PFSK-1 (cell line): ENCODE data around the gene ZFYVE27.

Source experiments
- FOXP2 ChIP-seq: optimal IDR thresholded peaks from 2 replicates; pipeline ENCODE3; 2011; ENCODE audit warnings: borderline replicate concordance, control low read depth, inconsistent platforms; ENCODE audit not compliant: insufficient read depth; ENCODE audit errors: extremely low read length, extremely low read depth
- POLR2AphosphoS5 ChIP-seq: IDR thresholded peaks from 2 replicates; pipeline ENCODE4 v1.6.1; 2012; ENCODE audit warnings: low read depth, mild to moderate bottlenecking, control low read depth, low read length, moderate library complexity
- REST ChIP-seq, 2 experiments: IDR thresholded peaks; 2 replicates each; pipeline versions ENCODE4 v1.6.1 to v1.8.0; 2011 to 2012; ENCODE audit warnings: low read depth in 2 of 2, low read length in 2 of 2, control low read depth in 1 of 2, inconsistent platforms in 1 of 2, mild to moderate bottlenecking in 1 of 2, moderate library complexity in 1 of 2; ENCODE audit not compliant: insufficient read depth in 1 of 2
- SIN3A ChIP-seq: IDR thresholded peaks from 2 replicates; pipeline ENCODE4 v1.6.1; 2012; ENCODE audit warnings: mild to moderate bottlenecking, low read length, moderate library complexity, borderline replicate concordance; ENCODE audit not compliant: insufficient read depth
- TAF1 ChIP-seq: IDR thresholded peaks from 2 replicates; pipeline ENCODE4 v1.6.1; 2012; ENCODE audit warnings: low read length, control low read depth, borderline replicate concordance; ENCODE audit not compliant: insufficient read depth

ZFYVE27 gene

GRCh38 chr10:97754726-97755125 is 17.8 kb downstream of the ZFYVE27 start:
- no peak for TF ChIP-seq TAF1
- TF ChIP-seq FOXP2, result no peak
- TF ChIP-seq SIN3A, result no peak

GRCh38 chr10:97755718-97756117 is 18.8 kb downstream of the ZFYVE27 start:
- TF ChIP-seq TAF1 (no peak), POLR2AphosphoS5 (no peak), FOXP2 (no peak), SIN3A (no peak), REST (IDR thresholded peaks at IDR 0.05; ENCODE audit: insufficient read depth in 1 of 2, low read depth in 2 of 2, low read length in 2 of 2) (no peak)

- TF ChIP-seq SIN3A (no peak), FOXP2 (no peak), POLR2AphosphoS5 (no peak), TAF1 (no peak), REST (IDR thresholded peaks at IDR 0.05; ENCODE audit: insufficient read depth in 1 of 2, low read depth in 2 of 2, low read length in 2 of 2) (no peak)
These were observed 20.5 kb downstream of the ZFYVE27 start for GRCh38 chr10:97757471-97757870.

- TF ChIP-seq REST (IDR thresholded peaks at IDR 0.05; ENCODE audit: insufficient read depth in 1 of 2, low read depth in 2 of 2, low read length in 2 of 2) (no peak), FOXP2 (peak; percentile 37), TAF1 (no peak), POLR2AphosphoS5 (no peak), SIN3A (no peak)
These were observed 22.4 kb downstream of the ZFYVE27 start for GRCh38 chr10:97759158-97759887.

- TF ChIP-seq POLR2AphosphoS5, result no peak
- TF ChIP-seq TAF1, result no peak
- no peak for TF ChIP-seq FOXP2
- no peak for TF ChIP-seq REST (IDR thresholded peaks at IDR 0.05; ENCODE audit: insufficient read depth in 1 of 2, low read depth in 2 of 2, low read length in 2 of 2)
- no peak for TF ChIP-seq SIN3A
These were observed 23.0 kb downstream of the ZFYVE27 start for GRCh38 chr10:97759946-97760345.
